OCI-LY7 (cell line): ENCODE results near the gene CSF1.

Experiments used
- CTCF ChIP-seq: fragments of 200-600 bp; sonication (generic); conservative IDR thresholded peaks from 2 replicates; pipeline ENCODE4 v1.5.1; 2014; ENCODE audit warnings: mild to moderate bottlenecking, antibody characterized with exemption, low read length, moderate library complexity, mixed read lengths
- EZH2phosphoT487 ChIP-seq: fragments of 200-600 bp; sonication (generic); IDR thresholded peaks from 2 replicates; pipeline ENCODE4 v1.6.1; 2018; ENCODE audit warnings: low read depth, borderline replicate concordance, mild to moderate bottlenecking, mixed run types, antibody characterized with exemption, low read length, moderate library complexity, mixed read lengths

GRCh38 chr1:109878531-109879104 lies 32.0 kb upstream of the CSF1 start:
- TF ChIP-seq CTCF (no peak), EZH2phosphoT487 (no peak)
